Esophagus muscularis mucosa (tissue), 4 donors: ENCODE results near the gene TBC1D22A. TPM values are rescaled to one million over a fixed set of nuclear protein-coding genes. Genes with fewer than 3 reads are reported as not detected.

ENCODE experiments used
- DNase-seq: peaks from one replicate; pipeline ENCODE4 v3.0.0-alpha.2; 2017; ENCODE audit errors: extremely low spot score
- H3K27ac ChIP-seq, 4 donors: fragments of 200-600 bp; sonication (generic); replicated peaks in 1 of 4; 1 replicate in 3 of 4; 2 replicates in 1 of 4; pipeline ENCODE4 v1.5.1; 2016 to 2019; ENCODE audit warnings: mild to moderate bottlenecking in 1 of 4
- H3K27me3 ChIP-seq, 4 donors: fragments of 200-600 bp; sonication (generic); one replicate each; pipeline versions ENCODE4 v1.5.1 to v1.6.0; 2016 to 2019
- H3K36me3 ChIP-seq, 4 donors: fragments of 200-600 bp; sonication (generic); one replicate each; pipeline ENCODE4 v1.5.1; 2016 to 2019
- H3K4me1 ChIP-seq, 4 donors: fragments of 200-600 bp; sonication (generic); one replicate each; pipeline ENCODE4 v1.5.1; 2016 to 2019
- H3K4me3 ChIP-seq, 4 donors: fragments of 200-600 bp; sonication (generic); 1 replicate in 2 of 4; 2 replicates in 2 of 4; pipeline ENCODE4 v1.5.1; 2016 to 2019; ENCODE audit warnings: mild to moderate bottlenecking in 4 of 4, moderate library complexity in 1 of 4
- H3K9me3 ChIP-seq, 4 donors: fragments of 200-600 bp; sonication (generic); 1 replicate in 3 of 4; 2 replicates in 1 of 4; pipeline ENCODE4 v1.5.1; 2016 to 2019
- CTCF ChIP-seq, 3 experiments: fragments of 200-600 bp in 2 of 3; fragments of 450-650 bp in 1 of 3; sonication (generic) in 2 of 3; IDR thresholded peaks; one replicate each; pipeline ENCODE4 v1.5.1; 2017 to 2019; ENCODE audit warnings: antibody characterized with exemption in 3 of 3, mild to moderate bottlenecking in 2 of 3, moderate library complexity in 1 of 3
- EP300 ChIP-seq: sonication (generic); formaldehyde crosslinking; IDR thresholded peaks from one replicate; pipeline ENCODE4 v1.6.1; 2017; ENCODE audit warnings: antibody characterized with exemption
- POLR2A ChIP-seq: fragments of 450-650 bp; IDR thresholded peaks from one replicate; pipeline ENCODE4 v1.6.1; 2017; ENCODE audit warnings: antibody characterized with exemption, moderate library complexity, mild to moderate bottlenecking, low read depth
- POLR2AphosphoS5 ChIP-seq, 2 donors: sonication (generic); formaldehyde crosslinking; IDR thresholded peaks; one replicate each; pipeline ENCODE4 v1.6.1; 2017; ENCODE audit warnings: antibody characterized with exemption in 2 of 2
- WGBS: methylation state at CpG from one replicate; pipeline ENCODE4 v1.1.5; 2018; 5-methylcytosine and 5-hydroxymethylcytosine counted together
- intact Hi-C: fragments of 100-400 bp; cut with DNase I; formaldehyde crosslinking; loops from one replicate; pipeline ENCODE4 v1.15.1; 2023
- total RNA-seq, 4 donors: library from RNA; depleted of rRNA; stranded (reverse); fragments of >200 nt; gene quantifications; one replicate each; pipeline versions ENCODE4 v1.1.0 to v1.2.1, GENCODE V29; 2016

Gene TBC1D22A
- total RNA-seq, 4 donors from 2014 or later, result 15.2 to 20.7 (median 18.8) TPM

- Histone ChIP-seq H3K27me3 (no peaks in the 10 kb centered on the region), H3K36me3 (peaks cover 9 to 74% (median 56%) of the 10 kb centered on the region in 4 donors), H3K4me3 (no peak overlapping the region), H3K27ac (no peak overlapping the region), H3K9me3 (no peaks in the 10 kb centered on the region), H3K4me1 (peaks cover 5 to 15% (median 12%) of the 10 kb centered on the region in 4 donors)
- no peak for DNase-seq
- 93% methylated on average over 11 of the region's 11 CpGs for WGBS
- intact Hi-C loops, result no loop called here
- no peak for TF ChIP-seq EP300
- no peak for TF ChIP-seq CTCF (IDR thresholded peaks at IDR 0.05)
- TF ChIP-seq POLR2AphosphoS5 (IDR thresholded peaks at IDR 0.05), result no peak
- no peak for TF ChIP-seq POLR2A
Measured at GRCh38 chr22:46799626-46800025, 37.2 kb downstream of the TBC1D22A start.

- intact Hi-C loops, result no loop called here
- no peak overlapping the region for H3K4me3 ChIP-seq
- no peak for DNase-seq
- 91% methylated on average over 19 of the region's 19 CpGs for WGBS
- H3K4me1 ChIP-seq, result peaks cover 5 to 15% (median 12%) of the 10 kb centered on the region in 4 donors
- no peaks in the 10 kb centered on the region for H3K27me3 ChIP-seq
- no peaks in the 10 kb centered on the region for H3K9me3 ChIP-seq
- no peak for TF ChIP-seq EP300
- no peak for TF ChIP-seq POLR2AphosphoS5 (IDR thresholded peaks at IDR 0.05)
- no peak for TF ChIP-seq POLR2A
- TF ChIP-seq CTCF (IDR thresholded peaks at IDR 0.05), result no peak
- H3K36me3 ChIP-seq, result peaks cover 9 to 73% (median 52%) of the 10 kb centered on the region in 4 donors
- no peak overlapping the region for H3K27ac ChIP-seq
Measured at GRCh38 chr22:46800102-46800857, 37.8 kb downstream of the TBC1D22A start.

GRCh38 chr22:46801331-46801811, 38.9 kb downstream of the TBC1D22A start:
- TF ChIP-seq POLR2AphosphoS5 (IDR thresholded peaks at IDR 0.05) (no peak), POLR2A (no peak), CTCF (IDR thresholded peaks at IDR 0.05) (no peak), EP300 (no peak)
- H3K36me3 ChIP-seq, result peaks cover 9 to 64% (median 49%) of the 10 kb centered on the region in 4 donors
- H3K4me1 ChIP-seq, result peaks cover 5 to 15% (median 12%) of the 10 kb centered on the region in 4 donors
- WGBS, result 91% methylated on average over 15 of the region's 15 CpGs
- no peak overlapping the region for H3K4me3 ChIP-seq
- H3K27me3 ChIP-seq, result no peaks in the 10 kb centered on the region
- intact Hi-C loops, result no loop called here
- no peak for DNase-seq
- no peak overlapping the region for H3K27ac ChIP-seq
- H3K9me3 ChIP-seq, result no peaks in the 10 kb centered on the region

GRCh38 chr22:46801826-46802607, 39.6 kb downstream of the TBC1D22A start:
- H3K27me3 ChIP-seq, result no peaks in the 10 kb centered on the region
- no peak overlapping the region for H3K4me3 ChIP-seq
- no peaks in the 10 kb centered on the region for H3K9me3 ChIP-seq
- intact Hi-C loops, result no loop called here
- no peak for DNase-seq
- H3K36me3 ChIP-seq, result peaks cover 9 to 62% (median 48%) of the 10 kb centered on the region in 4 donors
- whole genome bisulfite sequencing, result 98% methylated on average over 16 of the region's 20 CpGs
- no peak for TF ChIP-seq CTCF (IDR thresholded peaks at IDR 0.05)
- no peak for TF ChIP-seq EP300
- TF ChIP-seq POLR2A, result no peak
- TF ChIP-seq POLR2AphosphoS5 (IDR thresholded peaks at IDR 0.05), result no peak
- H3K27ac ChIP-seq, result no peak overlapping the region
- peaks cover 5 to 15% (median 12%) of the 10 kb centered on the region in 4 donors for H3K4me1 ChIP-seq
